ENCODE results near the gene CORIN. TPM values are rescaled to one million over a fixed set of nuclear protein-coding genes. Genes with fewer than 3 reads are reported as not detected.

Gene CORIN
- total RNA-seq, 3 donors from 2014 or later: 1.6 to 6.4 (median 1.6) TPM

GRCh38 chr4:47840291-47840690 lies 2.4 kb upstream of the CORIN start:
- Histone ChIP-seq H3K9me3 (no peaks in the 10 kb centered on the region), H3K27me3 (no peaks in the 10 kb centered on the region), H3K36me3 (no peaks in the 10 kb centered on the region), H3K4me3 (no peak overlapping the region), H3K27ac (no peak overlapping the region), H3K4me1 (no peaks in the 10 kb centered on the region)
- TF ChIP-seq POLR2AphosphoS5 (IDR thresholded peaks at IDR 0.05) (no peak), POLR2A (IDR thresholded peaks at IDR 0.05) (no peak)
- TF ChIP-seq, protein P1, sequence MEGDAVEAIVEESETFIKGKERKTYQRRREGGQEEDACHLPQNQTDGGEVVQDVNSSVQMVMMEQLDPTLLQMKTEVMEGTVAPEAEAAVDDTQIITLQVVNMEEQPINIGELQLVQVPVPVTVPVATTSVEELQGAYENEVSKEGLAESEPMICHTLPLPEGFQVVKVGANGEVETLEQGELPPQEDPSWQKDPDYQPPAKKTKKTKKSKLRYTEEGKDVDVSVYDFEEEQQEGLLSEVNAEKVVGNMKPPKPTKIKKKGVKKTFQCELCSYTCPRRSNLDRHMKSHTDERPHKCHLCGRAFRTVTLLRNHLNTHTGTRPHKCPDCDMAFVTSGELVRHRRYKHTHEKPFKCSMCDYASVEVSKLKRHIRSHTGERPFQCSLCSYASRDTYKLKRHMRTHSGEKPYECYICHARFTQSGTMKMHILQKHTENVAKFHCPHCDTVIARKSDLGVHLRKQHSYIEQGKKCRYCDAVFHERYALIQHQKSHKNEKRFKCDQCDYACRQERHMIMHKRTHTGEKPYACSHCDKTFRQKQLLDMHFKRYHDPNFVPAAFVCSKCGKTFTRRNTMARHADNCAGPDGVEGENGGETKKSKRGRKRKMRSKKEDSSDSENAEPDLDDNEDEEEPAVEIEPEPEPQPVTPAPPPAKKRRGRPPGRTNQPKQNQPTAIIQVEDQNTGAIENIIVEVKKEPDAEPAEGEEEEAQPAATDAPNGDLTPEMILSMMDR (IDR thresholded peaks at IDR 0.05): no peak
- intact Hi-C loops (cut with DNase I; ENCODE audit: low total_unique reads): no loop called here
- no peak for DNase-seq (ENCODE audit: low spot score in 2 of 2)

- DNase-seq (ENCODE audit: low spot score in 2 of 2): no peak
Measured at GRCh38 chr4:47839259-47839658, 1.4 kb upstream of the CORIN start.

GRCh38 chr4:47838445-47838844 lies 578 bp upstream of the CORIN start:
- DNase-seq (ENCODE audit: low spot score in 2 of 2): no peak
- H3K27me3 ChIP-seq: no peaks in the 10 kb centered on the region
- TF ChIP-seq POLR2A (IDR thresholded peaks at IDR 0.05) (no peak), POLR2AphosphoS5 (IDR thresholded peaks at IDR 0.05) (no peak)
- TF ChIP-seq, protein P1 (IDR thresholded peaks at IDR 0.05): no peak
- no peaks in the 10 kb centered on the region for H3K36me3 ChIP-seq
- intact Hi-C loops (cut with DNase I; ENCODE audit: low total_unique reads): no loop called here
- no peaks in the 10 kb centered on the region for H3K9me3 ChIP-seq
- H3K4me1 ChIP-seq: no peaks in the 10 kb centered on the region
- H3K4me3 ChIP-seq: no peak overlapping the region
- no peak overlapping the region for H3K27ac ChIP-seq

More at GRCh38 chr4:47839259-47839658, 1.4 kb upstream of the CORIN start:
- TF ChIP-seq, protein P1 (IDR thresholded peaks at IDR 0.05): no peak
- TF ChIP-seq POLR2A (IDR thresholded peaks at IDR 0.05) (no peak), POLR2AphosphoS5 (IDR thresholded peaks at IDR 0.05) (no peak)
- no peaks in the 10 kb centered on the region for H3K27me3 ChIP-seq
- no peak overlapping the region for H3K4me3 ChIP-seq
- H3K9me3 ChIP-seq: no peaks in the 10 kb centered on the region
- no peak overlapping the region for H3K27ac ChIP-seq
- H3K36me3 ChIP-seq: no peaks in the 10 kb centered on the region
- intact Hi-C loops (cut with DNase I; ENCODE audit: low total_unique reads): no loop called here
- no peaks in the 10 kb centered on the region for H3K4me1 ChIP-seq

- TF ChIP-seq POLR2AphosphoS5 (IDR thresholded peaks at IDR 0.05) (no peak), POLR2A (IDR thresholded peaks at IDR 0.05) (no peak)
- TF ChIP-seq, protein P1 (IDR thresholded peaks at IDR 0.05): no peak
- Histone ChIP-seq H3K4me3 (peak overlapping the region; percentile 42 to 71 (median 57)), H3K27ac (no peak overlapping the region), H3K9me3 (no peaks in the 10 kb centered on the region), H3K4me1 (no peaks in the 10 kb centered on the region), H3K27me3 (no peaks in the 10 kb centered on the region), H3K36me3 (no peaks in the 10 kb centered on the region)
- intact Hi-C loops (cut with DNase I; ENCODE audit: low total_unique reads): loop anchor here (1.0 kb wide), 1 partner anchor 22 kb away; no protein-coding TSS in a partner anchor
- peak in 1 of 2 donors; percentile 21 for DNase-seq (ENCODE audit: low spot score in 2 of 2)
Measured at GRCh38 chr4:47837094-47837907, 566 bp downstream of the CORIN start.

DNA sequence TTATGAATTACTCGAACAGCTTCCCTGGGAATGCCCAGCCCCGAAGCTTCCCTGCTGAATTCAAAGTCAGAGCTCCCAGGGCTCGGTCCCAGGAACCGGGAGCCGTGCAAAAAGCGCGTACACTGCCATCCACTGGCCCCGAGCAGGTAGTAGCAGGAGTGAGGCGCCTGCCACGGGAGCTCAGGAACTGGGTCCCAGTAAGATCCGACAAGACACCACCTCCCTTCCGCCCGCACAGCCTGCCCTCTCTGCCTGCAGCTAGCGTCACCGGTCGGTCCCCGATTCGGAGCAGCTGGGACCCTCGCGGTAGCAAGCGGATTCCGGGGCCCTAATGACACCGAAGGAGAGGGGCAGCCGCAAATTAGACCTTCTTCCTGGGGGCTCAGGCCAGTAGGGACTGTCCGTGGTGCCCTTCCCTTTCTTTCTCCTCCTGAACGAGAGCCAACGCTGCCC lies 1.2 kb downstream of the CORIN start:
- intact Hi-C loops (cut with DNase I; ENCODE audit: low total_unique reads): loop anchor here (1.0 kb wide), 1 partner anchor 21 kb away; no protein-coding TSS in a partner anchor

More for the DNA sequence above, 1.2 kb downstream of the CORIN start:
- Histone ChIP-seq H3K27me3 (no peaks in the 10 kb centered on the region), H3K4me1 (no peaks in the 10 kb centered on the region), H3K27ac (no peak overlapping the region), H3K9me3 (no peaks in the 10 kb centered on the region), H3K4me3 (peak overlapping the region; percentile 42 to 71 (median 57)), H3K36me3 (no peaks in the 10 kb centered on the region)
- TF ChIP-seq POLR2A (IDR thresholded peaks at IDR 0.05): no peak
- TF ChIP-seq, protein P1 (IDR thresholded peaks at IDR 0.05): peak in 2 of 3 donors; percentile 35 to 53
- DNase-seq (ENCODE audit: low spot score in 2 of 2): peak; percentile 56 to 74

All from breast epithelium (tissue), 4 donors.